Superior temporal gyrus (tissue), 1 donor: Measurements from ENCODE around the gene USP17L10.
"Not testable (repeated sequence)": the region's sequence is repeated elsewhere in the genome, so short reads cannot be mapped to it uniquely, and the experiment has no call there.

Experiments
- DNase-seq: peaks from one replicate; pipeline ENCODE4 v3.0.0-alpha.2; 2016; ENCODE audit errors: extremely low spot score

The USP17L10 gene, protein sequence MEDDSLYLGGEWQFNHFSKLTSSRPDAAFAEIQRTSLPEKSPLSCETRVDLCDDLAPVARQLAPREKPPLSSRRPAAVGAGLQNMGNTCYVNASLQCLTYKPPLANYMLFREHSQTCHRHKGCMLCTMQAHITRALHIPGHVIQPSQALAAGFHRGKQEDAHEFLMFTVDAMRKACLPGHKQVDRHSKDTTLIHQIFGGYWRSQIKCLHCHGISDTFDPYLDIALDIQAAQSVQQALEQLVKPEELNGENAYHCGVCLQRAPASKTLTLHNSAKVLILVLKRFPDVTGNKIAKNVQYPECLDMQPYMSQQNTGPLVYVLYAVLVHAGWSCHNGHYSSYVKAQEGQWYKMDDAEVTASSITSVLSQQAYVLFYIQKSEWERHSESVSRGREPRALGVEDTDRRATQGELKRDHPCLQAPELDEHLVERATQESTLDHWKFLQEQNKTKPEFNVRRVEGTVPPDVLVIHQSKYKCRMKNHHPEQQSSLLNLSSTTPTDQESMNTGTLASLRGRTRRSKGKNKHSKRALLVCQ

DNA sequence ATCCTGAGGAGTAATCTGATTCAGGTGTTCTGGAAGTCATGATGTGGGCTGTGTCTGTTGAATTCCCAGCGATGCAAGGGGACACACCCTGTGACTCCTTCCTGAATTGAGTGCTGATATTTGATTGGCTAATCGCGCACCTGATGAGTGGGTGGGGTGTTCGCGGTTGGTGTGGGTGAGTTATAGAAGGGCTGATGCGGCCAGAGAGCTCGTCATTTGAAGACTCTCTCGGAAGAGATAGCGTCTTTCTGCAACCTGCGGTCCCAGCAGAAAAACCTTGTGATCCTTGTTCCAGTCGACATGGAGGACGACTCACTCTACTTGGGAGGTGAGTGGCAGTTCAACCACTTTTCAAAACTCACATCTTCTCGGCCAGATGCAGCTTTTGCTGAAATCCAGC is at the start of gene USP17L10:
Gene USP17L10, plus strand, starts transcription at position 301 of the 400 bp plus-strand sequence. Its CDS starts 0 bp downstream, at position 301.
- DNase-seq = not testable (repeated sequence)

- not testable (repeated sequence) for DNase-seq
Observed at GRCh38 chr4:9165990-9166389, 44.5 kb upstream of the USP17L10 start.

DNA sequence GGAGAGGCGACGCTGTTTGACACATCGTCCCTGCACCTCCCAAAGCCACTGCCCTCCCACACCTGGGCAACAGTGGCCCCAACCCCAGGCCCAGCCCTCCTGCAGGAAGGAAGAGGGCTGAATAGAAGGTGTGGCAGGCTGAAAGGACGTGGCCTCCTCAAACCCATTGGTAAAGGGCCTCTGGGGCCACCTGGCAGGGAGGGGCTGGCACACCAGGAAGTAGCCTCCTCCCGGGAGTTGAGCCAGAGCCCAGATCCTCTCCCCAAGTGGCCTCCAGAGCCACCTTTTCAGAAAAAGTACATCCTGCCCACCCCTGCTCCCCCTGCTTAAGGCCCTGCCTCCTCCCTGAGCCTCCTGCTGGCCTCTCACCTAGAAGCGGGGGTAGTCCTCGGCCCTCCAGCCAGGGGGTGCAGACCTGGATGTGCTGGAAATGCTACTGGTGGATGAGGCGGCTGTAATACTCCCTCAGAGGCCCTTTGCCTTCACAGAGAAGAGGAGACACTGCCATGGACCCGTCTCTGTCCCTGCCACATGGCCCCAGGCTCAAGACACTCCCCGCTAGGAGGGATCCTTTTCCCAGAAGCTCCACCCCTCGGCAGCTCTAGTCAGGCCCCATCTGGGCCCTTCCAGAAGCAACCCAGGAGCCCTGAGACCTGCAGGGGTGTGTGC is 40.5 kb upstream of the USP17L10 start, which contains the start of gene FAM90A26:
Gene FAM90A26, plus strand, starts transcription at position 619 of the 669 bp plus-strand sequence. CDS start 2,764 bp downstream, outside the sequence.
- not testable (repeated sequence) for DNase-seq

DNA sequence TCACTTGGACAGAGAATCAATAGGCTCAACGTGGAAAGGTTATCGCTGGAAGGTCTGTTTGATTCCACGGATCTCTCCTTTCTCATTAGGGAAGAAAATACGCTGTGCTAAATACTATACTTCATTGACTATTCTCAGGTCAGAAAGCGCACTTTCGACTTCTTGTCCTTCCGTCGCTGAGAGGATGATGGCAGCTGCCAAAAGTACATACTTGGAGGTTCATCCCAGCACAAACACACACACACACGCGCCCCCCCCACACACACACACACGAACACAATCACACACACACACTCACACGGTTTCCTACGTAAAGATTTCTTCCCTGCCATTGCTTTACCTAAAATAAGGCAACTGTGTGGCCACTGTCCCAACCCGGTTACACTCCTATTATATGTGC is 4.2 kb downstream of the USP17L10 start:
- DNase-seq = not testable (repeated sequence)

DNA sequence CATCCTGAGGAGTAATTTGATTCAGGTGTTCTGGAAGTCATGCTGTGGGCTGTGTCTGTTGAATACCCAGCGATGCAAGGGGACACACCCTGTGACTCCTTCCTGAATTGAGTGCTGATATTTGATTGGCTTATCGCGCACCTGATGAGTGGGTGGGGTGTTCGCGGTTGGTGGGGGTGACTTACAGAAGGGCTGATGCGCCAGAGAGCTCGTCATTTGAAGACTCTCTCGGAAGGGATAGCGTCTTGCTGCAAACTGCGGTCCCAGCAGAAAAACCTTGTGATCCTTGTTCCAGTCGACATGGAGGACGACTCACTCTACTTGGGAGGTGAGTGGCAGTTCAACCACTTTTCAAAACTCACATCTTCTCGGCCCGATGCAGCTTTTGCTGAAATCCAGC is 4.6 kb downstream of the USP17L10 start, which contains the start of gene USP17L11:
Gene USP17L11, plus strand, starts transcription at position 301 of the 400 bp plus-strand sequence. Its CDS starts 0 bp downstream, at position 301.
- DNase-seq = not testable (repeated sequence)

GRCh38 chr4:9219852-9220251 is 9.4 kb downstream of the USP17L10 start, which contains the start of gene USP17L12:
Gene USP17L12, plus strand, starts transcription at chr4:9220152. Its CDS starts 0 bp downstream, at chr4:9220152.
- not testable (repeated sequence) for DNase-seq

- not testable (repeated sequence) for DNase-seq
Observed at GRCh38 chr4:9224596-9224995, 14.1 kb downstream of the USP17L10 start, which contains the start of gene USP17L13. Gene USP17L13, plus strand, starts transcription at chr4:9224896. Its CDS starts 0 bp downstream, at chr4:9224896.

GRCh38 chr4:9230249-9230648 is 19.8 kb downstream of the USP17L10 start:
- DNase-seq = not testable (repeated sequence)

- not testable (repeated sequence) for DNase-seq
Observed at GRCh38 chr4:9234085-9234484, 23.6 kb downstream of the USP17L10 start, which contains the start of gene USP17L15. Gene USP17L15, plus strand, starts transcription at chr4:9234385. Its CDS starts 0 bp downstream, at chr4:9234385.

DNA sequence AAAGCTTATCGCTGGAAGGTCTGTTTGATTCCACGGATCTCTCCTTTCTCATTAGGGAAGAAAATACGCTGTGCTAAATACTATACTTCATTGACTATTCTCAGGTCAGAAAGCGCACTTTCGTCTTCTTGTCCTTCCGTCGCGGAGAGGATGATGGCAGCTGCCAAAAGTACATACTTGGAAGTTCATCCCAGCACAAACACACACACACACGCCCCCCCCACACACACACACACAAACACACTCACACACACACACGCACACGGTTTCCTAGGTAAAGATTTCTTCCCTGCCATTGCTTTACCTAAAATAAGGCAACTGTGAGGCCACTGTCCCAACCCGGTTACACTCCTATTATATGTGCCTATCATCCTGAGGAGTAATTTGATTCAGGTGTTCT is 28.0 kb downstream of the USP17L10 start:
- not testable (repeated sequence) for DNase-seq

GRCh38 chr4:9243579-9243978 is 33.1 kb downstream of the USP17L10 start, which contains the start of gene USP17L17:
Gene USP17L17, plus strand, starts transcription at chr4:9243879. Its CDS starts 0 bp downstream, at chr4:9243879.
- DNase-seq = not testable (repeated sequence)

DNA sequence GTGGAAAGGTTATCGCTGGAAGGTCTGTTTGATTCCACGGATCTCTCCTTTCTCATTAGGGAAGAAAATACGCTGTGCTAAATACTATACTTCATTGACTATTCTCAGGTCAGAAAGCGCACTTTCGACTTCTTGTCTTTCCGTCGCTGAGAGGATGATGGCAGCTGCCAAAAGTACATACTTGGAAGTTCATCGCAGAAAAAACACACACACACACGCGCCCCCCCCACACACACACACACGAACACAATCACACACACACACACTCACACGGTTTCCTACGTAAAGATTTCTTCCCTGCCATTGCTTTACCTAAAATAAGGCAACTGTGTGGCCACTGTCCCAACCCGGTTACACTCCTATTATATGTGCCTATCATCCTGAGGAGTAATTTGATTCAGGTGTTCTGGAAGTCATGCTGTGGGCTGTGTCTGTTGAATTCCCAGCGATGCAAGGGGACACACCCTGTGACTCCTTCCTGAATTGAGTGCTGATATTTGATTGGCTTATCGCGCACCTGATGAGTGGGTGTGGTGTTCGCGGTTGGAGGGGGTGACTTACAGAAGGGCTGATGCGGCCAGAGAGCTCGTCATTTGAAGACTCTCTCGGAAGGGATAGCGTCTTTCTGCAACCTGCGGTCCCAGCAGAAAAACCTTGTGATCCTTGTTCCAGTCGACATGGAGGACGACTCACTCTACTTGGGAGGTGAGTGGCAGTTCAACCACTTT is 37.7 kb downstream of the USP17L10 start, which contains the start of gene USP17L18:
Gene USP17L18, plus strand, starts transcription at position 678 of the 728 bp plus-strand sequence. Its CDS starts 0 bp downstream, at position 678.
- peak; percentile 1 for DNase-seq

GRCh38 chr4:9253078-9253477 is 42.6 kb downstream of the USP17L10 start, which contains the start of gene USP17L19:
Gene USP17L19, plus strand, starts transcription at chr4:9253378. Its CDS starts 0 bp downstream, at chr4:9253378.
- DNase-seq = not testable (repeated sequence)

DNA sequence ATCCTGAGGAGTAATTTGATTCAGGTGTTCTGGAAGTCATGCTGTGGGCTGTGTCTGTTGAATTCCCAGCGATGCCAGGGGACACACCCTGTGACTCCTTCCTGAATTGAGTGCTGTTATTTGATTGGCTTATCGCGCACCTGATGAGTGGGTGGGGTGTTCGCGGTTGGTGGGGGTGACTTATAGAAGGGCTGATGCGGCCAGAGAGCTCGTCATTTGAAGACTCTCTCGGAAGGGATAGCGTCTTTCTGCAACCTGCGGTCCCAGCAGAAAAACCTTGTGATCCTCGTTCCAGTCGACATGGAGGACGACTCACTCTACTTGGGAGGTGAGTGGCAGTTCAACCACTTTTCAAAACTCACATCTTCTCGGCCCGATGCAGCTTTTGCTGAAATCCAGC is 47.4 kb downstream of the USP17L10 start, which contains the start of gene USP17L20:
Gene USP17L20, plus strand, starts transcription at position 301 of the 400 bp plus-strand sequence. Its CDS starts 0 bp downstream, at position 301.
- DNase-seq = not testable (repeated sequence)
